HG03039 (cell line): Measurements from ENCODE around the gene SLCO4A1.

Experiments used
- ATAC-seq: cut with Tn5 transposase; IDR thresholded peaks from one replicate; pipeline ENCODE4 v1.9.1; 2021; ENCODE audit warnings: mild to moderate bottlenecking, moderate library complexity; ENCODE audit not compliant: unreplicated experiment

The SLCO4A1 gene

DNA sequence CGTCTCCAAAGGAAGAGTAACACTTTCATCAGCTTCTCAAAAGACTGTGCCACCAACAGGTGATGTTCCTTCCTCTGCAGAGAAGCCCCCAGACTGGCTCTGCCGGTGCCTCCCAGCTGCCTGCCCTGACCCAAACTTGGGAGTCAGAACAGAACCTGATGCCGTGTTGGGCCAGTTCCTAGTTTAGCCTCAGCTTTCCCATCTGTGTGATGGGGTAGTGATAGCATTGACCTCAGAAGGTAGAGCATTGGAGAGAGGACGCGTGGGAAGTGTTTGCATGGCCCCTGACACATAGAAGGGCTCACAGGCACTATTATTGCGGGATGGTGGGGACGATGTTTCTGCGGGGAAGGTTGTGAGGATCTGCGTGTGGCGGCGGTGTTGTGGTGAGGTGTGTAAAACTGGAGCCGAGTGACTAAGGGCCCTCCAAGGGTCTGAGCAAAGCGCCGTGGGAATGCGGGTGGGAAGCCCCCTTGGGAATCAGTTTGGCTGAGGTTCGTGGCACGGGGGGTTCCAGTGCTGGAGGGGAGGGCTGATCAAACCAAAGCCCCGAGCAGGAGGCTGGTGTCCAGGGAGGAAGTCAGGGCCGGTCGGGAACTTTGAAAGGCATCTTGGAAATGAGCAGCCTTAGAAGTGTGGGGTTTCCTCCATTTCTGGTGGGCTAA lies 68.0 kb downstream of the SLCO4A1 start:
- ATAC-seq, result no peak

DNA sequence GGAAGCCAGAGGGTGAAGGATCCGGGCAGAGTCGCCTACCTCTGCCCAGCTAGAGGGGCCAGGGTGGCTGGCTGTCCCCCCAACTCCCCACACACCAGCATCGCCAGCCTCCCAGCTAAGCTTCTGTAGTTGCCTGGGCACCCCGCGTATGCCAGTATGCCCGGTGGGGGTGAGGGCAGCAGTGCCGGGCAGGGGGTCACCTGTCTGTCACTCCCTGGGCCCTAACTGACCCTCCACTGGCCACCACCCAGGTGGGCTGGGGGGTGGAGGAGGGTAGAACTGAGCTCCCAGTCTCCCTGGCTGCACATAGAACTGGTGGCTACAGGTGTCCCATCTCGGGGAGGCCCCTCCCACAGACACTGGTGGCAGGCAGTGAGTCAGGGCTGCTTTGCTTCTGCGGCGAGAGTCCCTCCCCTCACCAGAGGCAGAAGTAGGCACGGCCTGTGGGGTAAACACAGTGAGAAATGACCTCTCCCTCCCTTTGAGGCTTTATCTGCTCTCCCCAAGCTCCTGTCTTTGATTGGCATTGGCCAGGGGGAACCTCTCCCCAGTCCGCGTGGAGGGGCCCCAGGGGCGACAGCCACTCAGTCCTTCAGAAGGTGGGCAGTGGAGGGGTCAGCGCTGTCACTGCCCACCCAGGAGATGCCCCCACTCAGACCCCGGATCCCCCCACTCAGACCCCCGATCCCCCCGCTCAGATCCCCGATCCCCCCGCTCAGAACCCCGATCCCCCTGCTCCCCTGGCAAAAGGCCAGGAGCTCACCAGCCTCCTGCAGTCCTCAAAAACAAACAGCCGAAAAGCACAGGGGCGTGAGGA lies 68.8 kb downstream of the SLCO4A1 start:
- ATAC-seq, result no peak

DNA sequence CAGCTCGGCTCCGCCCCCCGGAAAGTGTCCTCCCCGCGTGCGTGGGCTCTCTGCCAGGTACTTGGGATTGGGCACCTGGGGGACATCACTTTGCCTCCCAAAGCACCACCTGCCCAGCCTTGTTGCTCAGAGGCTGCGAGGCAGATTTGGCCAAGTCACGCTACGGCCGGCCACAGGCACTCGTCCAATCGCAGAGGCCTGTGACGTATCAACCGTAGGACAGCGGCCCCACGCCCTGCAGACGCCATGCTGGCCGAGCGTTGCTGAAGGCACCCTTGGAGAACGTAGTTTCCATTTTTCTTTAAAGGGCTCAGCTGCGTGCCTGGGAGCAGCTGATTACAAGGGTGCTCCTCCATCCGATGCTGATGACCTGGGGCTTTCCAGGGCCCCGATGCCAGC lies 69.4 kb downstream of the SLCO4A1 start:
- no peak for ATAC-seq

DNA sequence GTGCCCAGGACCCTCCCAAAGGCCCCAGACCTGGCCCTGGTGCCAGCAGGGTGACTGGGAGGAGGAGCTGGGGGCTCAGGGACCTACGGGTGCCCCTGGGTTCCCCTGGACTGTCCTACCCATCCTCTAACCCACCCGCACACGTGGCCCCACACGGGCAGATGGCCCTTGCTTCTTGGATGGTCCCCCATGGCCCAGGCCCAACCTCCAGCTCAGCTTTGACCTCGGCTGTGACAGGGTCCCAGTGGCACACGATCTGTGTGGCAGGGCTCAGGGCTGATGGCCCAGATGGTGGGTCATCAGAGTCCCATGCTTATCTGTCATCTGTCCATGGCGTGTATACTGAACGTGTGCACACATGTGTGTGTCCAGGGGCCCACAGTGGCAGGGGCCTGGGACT lies 70.3 kb downstream of the SLCO4A1 start:
- ATAC-seq, result no peak

DNA sequence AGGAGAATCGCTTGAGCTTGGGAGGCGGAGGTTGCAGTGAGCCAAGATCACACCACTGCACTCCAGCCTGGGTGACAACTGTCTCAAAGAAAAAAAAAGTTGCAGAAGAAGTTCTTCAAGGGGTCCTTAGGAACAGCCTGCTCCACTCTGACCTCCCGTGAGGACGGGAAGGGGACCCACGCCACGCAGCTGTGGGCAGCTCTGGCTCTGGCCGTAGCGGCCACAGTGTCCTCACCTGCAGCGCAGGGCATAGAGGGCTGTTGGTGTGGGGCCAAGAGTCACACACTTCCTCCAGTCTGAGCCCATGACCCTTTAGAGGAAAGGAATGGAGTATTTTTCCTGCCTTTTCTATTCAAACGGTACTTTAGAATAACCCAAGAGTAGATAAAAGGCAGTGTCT lies 71.7 kb downstream of the SLCO4A1 start:
- ATAC-seq, result no peak

DNA sequence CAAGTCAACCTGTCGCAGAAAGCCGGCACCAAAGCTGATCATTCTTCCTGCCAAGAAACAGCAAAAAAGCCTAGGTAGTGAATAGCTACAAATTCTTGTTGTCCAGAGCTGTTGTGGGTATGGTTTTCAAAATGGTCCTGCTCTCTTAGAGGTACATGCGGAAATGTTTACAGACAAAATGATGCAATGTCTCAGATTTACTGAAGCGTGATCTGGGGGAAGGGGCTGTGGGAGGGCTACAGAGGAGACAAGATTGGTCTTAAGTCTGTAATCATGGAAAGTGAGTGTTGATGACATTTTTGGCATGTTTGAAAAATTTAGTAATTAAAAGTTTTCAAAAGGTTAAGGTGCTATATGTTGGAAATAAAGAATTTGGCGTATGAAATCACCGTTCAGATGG lies 72.5 kb downstream of the SLCO4A1 start:
- ATAC-seq, result no peak

DNA sequence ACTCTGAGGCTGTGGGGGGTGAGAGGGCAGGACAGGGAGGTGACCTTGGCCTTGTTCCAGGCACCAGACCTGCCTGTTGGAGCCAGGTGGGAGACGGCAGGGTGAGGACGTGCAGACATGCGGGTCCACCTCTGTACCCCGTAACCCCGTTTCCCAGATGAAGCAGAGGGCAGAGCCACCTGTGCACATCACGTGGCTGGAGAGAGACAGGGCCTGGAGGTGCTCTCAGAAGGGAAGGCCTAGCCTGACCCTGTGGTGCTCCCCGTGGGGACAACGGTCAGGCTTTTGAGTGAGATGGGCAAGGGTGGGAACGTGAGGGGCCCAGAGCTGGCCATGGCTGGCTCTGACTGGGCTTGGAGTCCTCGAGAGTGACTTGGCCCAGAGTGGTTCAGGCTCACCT lies 72.9 kb downstream of the SLCO4A1 start:
- no peak for ATAC-seq

DNA sequence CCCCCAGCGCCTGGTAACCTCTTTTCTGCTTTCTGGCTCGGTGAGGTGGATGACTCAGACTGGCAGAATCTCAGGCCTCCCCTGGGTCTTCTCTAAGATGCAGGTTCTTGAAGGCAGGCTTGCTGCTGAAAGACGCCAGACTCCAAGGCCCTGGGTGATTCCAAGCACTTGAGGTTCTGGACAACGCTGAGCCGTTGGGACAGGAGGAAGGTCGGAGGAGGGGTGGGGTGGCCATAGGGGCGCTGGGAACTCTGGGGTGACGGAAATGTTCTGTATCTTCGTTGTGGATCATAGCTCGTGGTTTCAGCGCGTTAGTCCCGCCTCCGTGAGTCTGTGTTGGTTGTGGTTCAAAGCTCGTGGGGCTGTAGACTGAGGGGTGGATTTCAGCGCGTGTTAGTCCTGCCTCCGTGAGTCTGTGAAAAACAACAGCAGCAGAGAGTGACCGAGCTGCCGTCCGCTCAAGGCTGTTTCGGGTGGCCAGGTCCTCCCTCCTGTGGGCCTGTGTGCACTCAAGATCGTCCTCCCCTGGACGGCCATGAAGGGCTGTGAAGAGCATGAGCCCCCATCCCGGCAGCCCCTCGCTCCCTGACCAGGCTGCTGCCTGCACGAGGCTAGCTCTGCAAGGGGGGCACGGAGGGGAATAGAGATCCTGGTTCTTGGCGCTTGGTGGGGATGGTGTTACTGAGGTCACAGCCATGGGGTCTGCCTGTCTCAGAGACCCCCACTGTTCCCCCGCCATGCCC lies 74.1 kb downstream of the SLCO4A1 start:
- ATAC-seq, result no peak

DNA sequence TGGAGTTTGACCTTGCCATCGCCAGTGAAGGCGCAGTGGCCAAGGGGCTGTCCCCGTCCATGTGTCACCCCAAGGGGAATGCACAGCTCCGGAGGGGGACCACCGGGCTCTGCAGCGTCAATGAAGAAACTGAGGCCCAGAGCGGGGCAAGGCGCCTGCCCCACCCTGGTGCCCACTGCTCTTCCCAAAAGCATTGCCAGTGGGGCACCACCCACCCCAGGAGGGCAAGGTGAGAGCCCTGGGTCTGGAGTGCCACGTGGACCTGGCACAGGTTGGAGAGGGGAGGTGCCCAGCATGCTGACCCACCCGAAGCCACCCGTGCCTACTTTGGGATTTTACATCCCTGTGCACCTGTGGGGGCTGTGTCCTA lies 74.6 kb downstream of the SLCO4A1 start:
- ATAC-seq, result no peak

DNA sequence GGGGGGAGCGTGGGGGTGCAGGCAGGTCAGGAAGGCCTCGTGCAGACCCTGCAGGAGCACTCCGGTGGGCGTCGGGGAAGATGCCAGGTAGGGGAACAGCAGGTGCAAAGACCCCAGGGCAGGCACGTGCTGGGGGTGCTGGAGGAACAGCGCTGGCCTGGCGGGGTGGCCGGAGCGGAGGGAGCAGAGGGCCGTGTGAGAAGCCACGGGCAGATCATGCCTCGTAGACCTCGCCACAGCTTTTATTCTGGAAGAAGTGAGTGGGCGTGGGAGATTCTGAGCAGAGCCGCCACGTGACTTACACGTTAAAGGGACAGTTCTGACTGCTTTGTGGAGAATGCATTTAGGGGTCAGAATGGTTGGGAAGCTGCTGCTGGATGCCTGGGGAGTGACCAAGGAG lies 75.6 kb downstream of the SLCO4A1 start:
- ATAC-seq, result no peak

DNA sequence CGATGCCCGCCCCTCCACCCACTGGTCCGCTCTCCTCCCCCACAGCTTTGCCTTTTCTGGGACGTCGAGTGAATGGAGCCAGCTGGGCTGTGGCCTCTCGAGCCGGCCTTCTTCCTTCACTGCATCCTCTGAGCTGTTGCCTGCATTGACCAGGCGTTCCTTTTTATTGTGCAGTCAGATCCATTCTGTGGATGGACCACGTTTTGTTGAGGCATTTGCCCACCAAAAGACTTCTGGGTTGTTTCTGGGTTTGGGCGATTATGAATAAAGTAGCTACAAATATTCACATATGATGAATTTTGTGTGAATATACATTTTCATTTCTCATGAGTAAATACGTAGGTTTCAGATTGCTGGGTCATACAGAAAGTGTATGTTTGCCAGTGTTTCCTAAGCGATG lies 76.2 kb downstream of the SLCO4A1 start:
- no peak for ATAC-seq

DNA sequence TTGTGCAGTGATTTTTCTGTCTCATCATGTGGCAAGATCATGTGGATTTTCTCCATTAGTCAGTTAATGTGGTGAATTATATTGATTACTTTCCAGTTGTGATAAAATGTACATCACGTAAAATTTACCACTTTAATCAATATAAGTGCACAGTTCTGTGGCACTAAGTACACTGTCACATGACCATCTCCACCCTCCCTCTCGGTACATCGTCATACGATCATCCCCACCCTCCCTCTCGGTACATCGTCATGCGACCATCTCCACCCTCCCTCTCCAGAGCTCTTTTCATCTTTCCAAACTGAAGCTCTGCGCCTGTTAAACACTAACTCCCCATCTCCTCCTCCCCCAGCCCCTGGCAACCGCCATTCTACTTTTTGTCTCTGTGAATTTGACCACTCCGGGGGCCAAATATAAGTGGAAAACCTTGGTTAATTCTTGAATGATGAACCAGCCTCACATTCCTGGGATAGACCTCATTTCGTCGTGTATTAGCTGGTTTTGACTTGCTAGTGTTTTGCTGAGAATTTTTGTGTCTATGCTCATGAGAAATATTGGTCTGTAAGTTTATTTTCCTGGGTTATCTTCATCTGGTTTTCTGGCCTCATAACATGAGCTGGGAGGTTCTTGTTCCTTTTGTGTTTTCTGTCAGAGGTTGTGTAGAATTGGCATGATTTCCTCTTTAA lies 77.1 kb downstream of the SLCO4A1 start:
- no peak for ATAC-seq
